GM06990 (cell line): ENCODE measurements around the gene PYM1.

Experiments used
- DNase-seq: peaks from one replicate; pipeline ENCODE4 v3.0.0-alpha.2; 2011; ENCODE audit not compliant: insufficient read length; ENCODE audit errors: extremely low read depth
- H3K27me3 ChIP-seq: replicated peaks from 2 replicates; pipeline ENCODE4 v1.6.0; 2011; ENCODE audit warnings: low read length; ENCODE audit not compliant: control insufficient read depth, insufficient read depth
- H3K36me3 ChIP-seq: 2 replicates; pipeline ENCODE4 v1.5.1; 2011; ENCODE audit warnings: low read length; ENCODE audit not compliant: control insufficient read depth, insufficient read depth
- H3K4me3 ChIP-seq: replicated peaks from 2 replicates; pipeline ENCODE4 v1.5.1; 2011; ENCODE audit warnings: low read depth, mild to moderate bottlenecking, control low read depth, low read length
- CTCF ChIP-seq: IDR thresholded peaks from 2 replicates; pipeline ENCODE4 v1.5.1; 2011; ENCODE audit warnings: low read length, control low read depth, mild to moderate bottlenecking, inconsistent platforms; ENCODE audit not compliant: insufficient read depth, poor library complexity, severe bottlenecking

The PYM1 gene

GRCh38 chr12:55946553-55946952 is 18.9 kb upstream of the PYM1 start:
- no peak for TF ChIP-seq CTCF
- H3K36me3 ChIP-seq, result peaks cover 8% of the 10 kb centered on the region
- H3K27me3 ChIP-seq, result no peaks in the 10 kb centered on the region
- no peak for DNase-seq
- no peak overlapping the region for H3K4me3 ChIP-seq

GRCh38 chr12:55942577-55943136 is 15.0 kb upstream of the PYM1 start:
- TF ChIP-seq CTCF, result no peak
- no peak for DNase-seq
- Histone ChIP-seq H3K27me3 (no peaks in the 10 kb centered on the region), H3K4me3 (no peak overlapping the region), H3K36me3 (peaks cover 24% of the 10 kb centered on the region)

GRCh38 chr12:55942055-55942454 is 14.4 kb upstream of the PYM1 start:
- peaks cover 24% of the 10 kb centered on the region for H3K36me3 ChIP-seq

GRCh38 chr12:55940065-55940732 is 12.5 kb upstream of the PYM1 start:
- Histone ChIP-seq H3K27me3 (no peaks in the 10 kb centered on the region), H3K4me3 (no peak overlapping the region), H3K36me3 (peaks cover 27% of the 10 kb centered on the region)
- DNase-seq, result peak; percentile 73
- TF ChIP-seq CTCF, result peak; percentile 96

More at GRCh38 chr12:55942055-55942454, 14.4 kb upstream of the PYM1 start:
- Histone ChIP-seq H3K27me3 (no peaks in the 10 kb centered on the region), H3K4me3 (no peak overlapping the region)
- no peak for TF ChIP-seq CTCF
- no peak for DNase-seq

- H3K4me3 ChIP-seq, result no peak overlapping the region
- H3K36me3 ChIP-seq, result peaks cover 26% of the 10 kb centered on the region
- DNase-seq, result no peak
- H3K27me3 ChIP-seq, result no peaks in the 10 kb centered on the region
- TF ChIP-seq CTCF, result no peak
These were observed 11.3 kb upstream of the PYM1 start for GRCh38 chr12:55938826-55939501.
